ENCODE measurements around the gene TMEM238L.

Gene TMEM238L

DNA sequence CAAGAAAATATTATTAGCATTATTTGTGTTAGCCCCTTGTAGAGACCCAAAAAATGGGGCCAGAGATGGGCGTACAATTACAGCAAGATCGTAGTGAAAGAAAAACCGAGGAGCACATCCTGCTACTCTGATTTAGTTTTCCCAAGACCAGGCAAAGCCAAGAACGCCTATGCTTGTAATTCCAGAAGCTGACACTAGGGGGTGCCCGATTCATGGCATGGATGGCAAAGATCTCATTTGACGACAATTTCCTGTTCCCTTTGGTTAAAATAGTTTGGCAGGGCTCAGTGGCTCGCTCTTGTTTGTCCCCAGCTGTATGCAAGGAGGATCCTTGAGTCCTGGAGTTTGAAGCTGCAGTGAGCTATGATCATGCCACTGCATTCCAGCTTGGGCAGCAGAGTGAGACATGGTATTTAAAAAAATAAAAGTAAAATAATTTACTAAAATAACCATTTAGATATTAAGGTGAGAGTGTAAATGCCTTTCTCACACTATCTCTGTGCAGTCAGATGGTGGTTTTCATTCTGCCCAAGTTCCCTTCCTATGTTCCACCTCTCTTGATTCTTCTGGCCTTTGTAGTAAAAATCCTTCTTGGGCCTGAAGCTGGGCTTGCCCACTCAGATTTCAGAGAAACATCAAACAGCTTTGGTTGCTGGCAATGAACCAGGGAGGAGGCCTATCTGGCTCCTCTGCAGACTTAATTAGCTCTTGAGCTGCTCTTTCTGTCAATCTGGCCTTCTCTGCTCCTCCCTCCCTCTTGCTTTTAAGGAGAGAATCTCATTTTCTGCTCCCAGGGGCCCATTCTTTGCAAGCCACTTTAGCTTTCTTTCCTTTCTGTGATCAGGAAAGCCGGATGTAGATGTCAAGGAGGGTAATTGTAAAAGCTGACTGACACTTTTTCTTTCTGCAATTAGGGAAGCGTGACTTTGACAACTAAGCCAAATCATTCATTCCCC lies 31.2 kb downstream of the TMEM238L start:
- peak in 1 of 4 experiments; percentile 4 for DNase-seq

DNA sequence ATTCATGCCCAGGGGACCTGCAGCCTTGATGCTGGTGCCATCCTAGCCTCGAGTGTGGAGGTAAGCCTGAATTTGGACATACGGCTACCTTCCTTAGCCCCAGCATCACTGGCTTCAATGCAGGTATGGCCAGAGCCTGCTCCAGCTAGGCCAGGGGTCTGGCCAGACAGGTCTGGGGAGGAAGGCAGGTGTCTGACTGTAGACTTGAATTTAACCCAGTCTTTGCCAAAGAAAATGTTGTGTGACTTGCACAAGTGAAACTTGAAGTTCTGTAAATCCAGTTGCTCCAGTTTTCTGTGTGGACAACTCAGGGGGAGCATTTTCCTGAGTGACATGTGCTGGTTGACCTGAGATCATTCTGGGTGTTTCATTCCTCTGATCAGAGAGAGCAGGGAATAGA lies 32.8 kb downstream of the TMEM238L start:
- no peak for DNase-seq

DNA sequence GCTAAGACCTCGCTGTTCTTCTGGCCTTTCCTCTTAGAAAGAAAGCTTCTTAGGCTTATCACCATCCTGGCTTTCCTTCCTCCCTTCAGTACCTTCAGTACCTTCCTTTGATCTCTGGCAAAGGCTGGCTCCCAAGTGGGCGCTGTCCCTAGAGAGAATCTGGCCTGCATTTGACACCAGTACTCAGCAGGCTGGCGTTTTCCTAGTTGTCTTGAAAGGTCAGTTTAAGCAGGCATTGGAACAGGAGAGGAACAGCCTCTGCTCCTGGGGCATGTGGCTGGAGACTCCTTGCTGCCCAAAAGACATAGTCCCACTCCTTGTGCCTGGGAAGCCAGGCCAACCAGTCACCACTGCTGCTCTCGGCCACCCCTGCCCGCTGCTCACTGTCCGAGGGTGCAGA lies 34.1 kb downstream of the TMEM238L start:
- no peak for DNase-seq

DNA sequence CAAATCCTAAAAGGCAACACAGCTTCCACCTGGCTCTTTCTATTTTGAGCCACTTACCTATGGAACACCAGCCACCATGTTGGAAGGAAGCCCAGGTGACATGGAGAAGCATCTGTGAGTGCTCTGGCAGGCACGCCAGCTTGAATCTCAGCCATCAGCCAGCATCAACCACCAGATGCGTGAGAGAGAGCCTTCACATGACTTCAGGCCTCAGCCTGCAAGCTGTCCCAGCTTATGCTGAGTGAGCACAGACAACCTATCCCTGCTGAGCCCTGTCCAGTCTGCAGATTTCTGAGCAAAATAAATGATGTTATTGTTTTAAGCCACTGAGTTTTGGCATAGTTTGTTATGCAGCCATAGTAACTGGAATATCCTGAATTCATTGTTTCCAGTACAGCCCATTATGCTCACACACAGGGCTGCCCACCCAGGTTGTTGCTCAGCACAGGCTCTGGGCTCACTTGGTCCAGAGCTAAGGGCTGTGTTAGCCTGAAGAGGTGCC lies 35.1 kb downstream of the TMEM238L start:
- DNase-seq: no peak

DNA sequence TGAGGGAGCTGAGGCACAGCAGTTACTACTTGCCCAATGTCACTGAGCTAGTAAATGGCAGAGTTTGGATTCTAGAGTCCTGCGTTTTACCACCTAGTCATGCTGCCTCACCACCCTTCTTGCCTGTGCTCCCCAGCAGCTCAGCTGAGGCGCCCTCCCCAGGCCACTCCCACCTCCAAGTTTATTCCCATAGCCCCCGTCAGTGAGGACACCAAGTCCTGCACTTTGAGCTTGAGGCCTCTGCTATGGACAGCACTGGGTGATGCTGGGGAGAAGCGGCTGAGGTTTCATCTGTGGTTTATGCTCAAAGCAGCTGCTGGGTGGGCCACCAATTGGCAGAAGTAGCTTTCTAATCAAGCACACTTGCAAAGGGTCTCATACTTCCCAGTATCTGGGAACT lies 36.7 kb downstream of the TMEM238L start:
- no peak for DNase-seq

DNA sequence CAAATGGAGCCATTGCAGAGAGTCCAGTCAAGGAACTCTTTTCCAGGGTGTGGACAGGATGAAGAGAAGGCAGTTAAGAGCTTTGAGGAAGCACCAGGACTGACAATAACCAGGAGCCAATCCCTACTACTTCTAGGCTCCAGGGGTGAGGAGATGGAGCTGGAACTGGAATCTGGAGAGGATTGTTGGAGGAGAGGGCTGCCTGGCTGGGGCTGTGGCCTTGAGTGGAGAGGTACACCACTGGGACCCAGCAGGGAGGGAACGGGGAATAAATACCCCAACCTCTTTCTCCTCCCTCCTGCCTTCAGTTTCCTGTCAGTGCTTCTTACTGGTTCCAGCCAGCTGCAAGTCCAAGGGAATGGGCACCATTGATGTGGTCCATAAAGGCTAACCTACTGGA lies 41.9 kb downstream of the TMEM238L start:
- DNase-seq: no peak

DNA sequence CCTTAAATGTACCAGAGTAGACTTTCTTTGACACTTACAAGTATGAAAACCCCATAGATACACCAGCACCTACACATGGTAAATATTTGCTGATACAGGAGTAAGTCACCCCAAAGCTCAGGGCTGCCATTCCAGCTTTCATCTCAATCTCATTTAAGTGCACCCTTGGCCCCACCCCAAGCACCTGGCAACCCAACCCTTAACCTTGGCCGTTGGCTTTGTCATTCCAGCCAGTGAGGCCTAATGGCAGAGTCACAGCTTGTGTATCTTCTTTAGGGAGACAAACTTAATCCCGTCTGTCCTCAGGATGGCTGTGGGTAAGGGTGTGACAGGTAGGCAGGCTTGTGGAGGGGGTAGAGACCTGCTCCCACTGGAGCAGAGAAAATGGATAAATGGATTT lies 42.6 kb downstream of the TMEM238L start:
- no peak for DNase-seq

DNA sequence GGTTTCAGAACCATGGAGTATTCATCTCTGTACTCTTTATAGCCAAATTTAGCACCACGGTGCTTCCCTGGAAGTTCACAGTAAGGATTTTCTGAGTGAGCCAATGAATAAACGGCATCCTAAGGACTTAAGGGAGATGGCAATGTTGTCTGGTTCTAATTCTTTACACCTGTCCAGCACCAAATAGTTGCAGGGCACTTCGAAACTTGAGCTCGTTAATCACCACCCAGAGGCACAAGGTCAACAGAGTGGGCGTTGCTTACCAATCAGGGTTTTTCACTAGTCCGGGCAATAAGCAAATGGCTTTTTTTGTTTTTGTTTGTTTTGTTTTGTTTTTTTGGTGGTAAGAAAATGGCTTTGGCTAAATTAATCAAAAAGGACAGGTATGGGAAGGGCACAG lies 45.8 kb downstream of the TMEM238L start:
- DNase-seq: no peak

DNA sequence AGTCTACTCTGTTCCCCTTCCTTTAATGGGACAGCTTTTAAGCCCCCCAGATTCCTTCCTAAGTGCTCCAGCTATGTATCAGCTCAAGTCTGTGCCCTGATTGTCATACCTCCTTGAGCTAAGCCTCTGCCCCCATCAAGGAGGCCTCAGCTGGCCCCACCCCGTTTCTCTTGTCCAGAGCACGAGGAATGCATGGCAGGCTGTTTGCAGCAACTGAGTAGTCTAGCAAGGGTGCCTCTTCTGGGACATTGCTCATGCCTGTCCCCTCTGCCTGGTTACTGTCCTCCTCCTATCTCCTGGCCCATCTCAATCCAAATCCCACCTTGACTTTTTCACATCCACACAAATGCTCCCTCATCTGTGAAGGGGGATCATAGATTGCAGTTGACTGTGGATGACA lies 46.3 kb downstream of the TMEM238L start:
- no peak for DNase-seq

DNA sequence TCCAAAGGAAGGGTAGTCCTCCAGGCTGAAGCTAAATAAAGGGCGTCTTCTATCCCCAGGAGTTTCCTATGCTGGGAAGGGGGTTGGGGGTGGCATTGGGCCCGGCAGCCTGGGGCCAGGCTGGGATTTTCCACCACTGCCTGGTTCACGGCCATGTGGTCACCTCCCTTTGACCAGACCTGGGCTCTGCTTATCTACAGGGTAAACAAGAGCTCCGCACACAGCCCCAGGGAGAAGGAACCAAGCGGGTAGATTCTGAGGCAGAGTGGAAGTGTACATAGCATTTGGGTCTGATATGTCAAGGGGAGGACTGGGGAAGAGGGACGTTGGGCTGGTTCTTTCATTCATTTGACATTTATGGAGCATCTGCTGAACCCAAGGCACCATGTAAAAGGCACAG lies 46.8 kb downstream of the TMEM238L start:
- DNase-seq: no peak

DNA sequence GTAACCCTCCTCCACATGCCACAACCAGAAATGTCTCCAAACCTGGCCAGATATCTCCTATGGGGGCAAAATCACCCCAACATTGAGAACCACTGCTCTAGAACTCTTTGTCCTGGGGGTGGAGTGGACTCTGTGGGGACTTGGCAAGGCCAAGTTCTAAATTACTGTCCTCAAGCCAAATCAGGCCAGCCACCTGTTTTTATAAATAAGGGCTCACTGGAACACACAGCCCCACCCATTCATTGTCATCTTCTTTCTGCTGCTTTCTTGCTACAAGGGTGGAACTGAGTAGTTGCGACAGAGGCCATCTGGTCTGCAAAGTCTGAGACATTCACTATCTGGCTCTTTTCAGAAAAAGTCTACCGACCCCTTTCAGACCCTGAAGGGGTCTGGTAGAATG lies 47.3 kb downstream of the TMEM238L start:
- DNase-seq: no peak

DNA sequence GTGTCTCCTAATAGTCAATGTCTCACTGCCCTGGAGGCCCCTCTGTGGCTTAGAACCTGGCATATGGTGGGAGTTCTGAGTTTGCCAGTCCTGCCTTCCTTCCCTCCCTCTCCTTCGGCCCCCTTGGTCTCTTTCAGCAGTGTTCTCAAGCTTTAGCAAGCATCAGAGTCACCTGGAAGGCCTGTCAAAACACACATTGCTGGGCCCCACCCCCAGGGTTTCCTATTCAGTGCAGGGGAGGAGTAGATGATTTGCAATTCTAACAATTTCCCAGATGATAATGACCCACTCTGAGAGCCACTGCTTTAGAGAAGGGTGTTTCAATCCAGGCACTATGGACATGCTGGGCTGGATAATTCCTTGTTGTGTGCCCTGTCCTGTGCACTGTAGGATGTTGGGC lies 47.7 kb downstream of the TMEM238L start:
- DNase-seq: no peak

DNA sequence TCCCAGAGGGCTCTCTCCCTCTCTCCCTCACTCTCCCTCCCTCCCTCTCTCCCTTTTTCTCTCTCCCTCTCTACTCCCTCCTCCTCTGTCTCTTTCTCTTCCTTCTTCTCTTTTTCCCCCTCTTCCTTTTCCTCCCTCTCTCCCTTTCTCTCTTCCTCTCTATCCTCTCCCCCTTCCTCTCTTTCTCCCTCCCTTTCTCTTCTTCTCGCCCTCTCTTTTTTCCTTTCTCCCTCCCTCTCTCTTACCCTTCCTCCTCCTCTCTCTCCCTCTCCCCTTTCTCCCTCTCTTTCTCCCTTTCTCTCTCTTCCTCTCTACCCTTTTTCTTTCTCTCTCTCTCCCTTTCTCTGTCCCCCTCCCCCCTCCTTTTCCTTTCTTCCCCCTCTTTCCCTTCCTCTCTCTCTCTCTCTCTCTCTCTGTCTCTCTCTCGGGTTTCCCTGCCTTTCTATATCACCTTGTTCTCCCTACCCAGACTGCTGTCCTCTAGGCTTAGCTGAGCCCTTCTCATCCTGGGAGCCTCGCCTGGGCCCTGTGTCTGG lies 48.2 kb downstream of the TMEM238L start:
- no peak for DNase-seq

DNA sequence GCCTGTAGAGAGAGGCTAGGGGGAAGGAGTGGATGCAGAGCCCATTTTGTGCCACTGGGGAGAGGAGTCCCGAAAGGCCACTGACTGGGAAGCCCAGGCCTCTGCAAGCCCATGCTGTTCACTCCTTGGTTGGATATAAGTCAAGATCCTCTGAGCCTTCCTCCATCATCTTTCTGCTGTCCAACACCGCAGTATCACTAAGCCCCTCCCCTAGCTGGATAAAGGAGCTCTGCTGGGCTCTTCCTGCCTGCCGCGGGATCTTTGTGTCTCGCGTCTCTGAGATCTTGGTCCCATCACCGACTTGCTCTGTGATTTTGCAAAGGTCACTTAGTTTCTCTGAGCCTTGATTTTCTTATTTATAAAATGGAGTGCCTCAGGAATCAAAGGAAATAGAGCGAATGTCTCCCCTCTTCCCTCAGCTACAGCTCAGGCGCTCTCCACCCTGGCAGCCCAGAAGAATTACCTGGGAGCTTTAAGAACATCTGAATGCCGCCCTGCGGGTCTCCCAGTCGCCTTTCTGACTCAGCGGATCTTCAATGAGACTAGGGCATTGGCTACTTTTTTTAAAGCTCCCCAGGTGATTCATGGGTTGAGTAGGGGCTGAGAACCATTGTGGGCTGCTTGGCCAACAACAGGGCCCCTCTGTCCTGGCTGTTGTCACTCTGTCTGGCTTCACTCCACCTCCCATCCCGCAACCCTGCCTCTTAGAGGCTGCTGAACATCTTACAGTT lies 48.9 kb downstream of the TMEM238L start:
- DNase-seq: no peak

DNA sequence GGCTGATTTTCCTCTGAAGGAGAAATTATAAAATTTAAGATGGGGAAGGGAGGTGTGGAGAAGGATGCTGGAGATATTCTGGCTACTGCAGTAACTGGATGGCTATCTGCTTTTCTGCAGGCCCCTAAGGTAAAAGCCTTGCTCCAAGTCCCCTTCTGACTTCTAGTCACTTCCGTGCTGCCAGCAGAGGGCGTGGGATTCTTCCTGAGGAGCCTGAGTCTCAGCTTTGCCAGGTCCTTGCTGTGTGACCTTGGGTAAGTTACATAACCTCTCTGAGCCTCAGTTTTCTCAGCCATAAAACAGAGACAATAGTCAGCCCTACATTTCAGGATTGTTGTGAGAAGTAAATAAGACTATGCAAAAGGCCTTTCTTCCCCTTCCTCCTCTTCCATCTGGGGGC lies 49.8 kb downstream of the TMEM238L start:
- DNase-seq: no peak

DNA sequence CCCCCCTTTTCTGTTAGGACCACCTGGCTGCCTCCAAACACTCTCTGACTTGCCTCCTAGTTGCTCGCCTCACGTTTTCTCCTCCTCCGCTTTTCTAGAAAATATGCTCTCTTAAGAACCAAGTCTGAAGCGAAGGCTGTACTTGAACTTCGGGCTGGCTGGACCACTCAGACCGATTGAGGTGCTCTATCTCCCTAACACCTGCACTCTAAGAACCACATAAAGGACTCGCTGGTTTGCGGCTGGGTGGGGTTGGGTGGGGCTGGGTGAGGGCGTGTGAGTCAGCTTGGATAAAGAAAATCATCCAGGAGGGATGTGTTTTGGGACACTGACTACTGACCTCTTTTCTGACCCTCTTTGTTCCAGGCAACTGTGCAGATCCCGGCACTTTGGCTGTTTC lies 51.2 kb downstream of the TMEM238L start:
- DNase-seq: no peak

DNA sequence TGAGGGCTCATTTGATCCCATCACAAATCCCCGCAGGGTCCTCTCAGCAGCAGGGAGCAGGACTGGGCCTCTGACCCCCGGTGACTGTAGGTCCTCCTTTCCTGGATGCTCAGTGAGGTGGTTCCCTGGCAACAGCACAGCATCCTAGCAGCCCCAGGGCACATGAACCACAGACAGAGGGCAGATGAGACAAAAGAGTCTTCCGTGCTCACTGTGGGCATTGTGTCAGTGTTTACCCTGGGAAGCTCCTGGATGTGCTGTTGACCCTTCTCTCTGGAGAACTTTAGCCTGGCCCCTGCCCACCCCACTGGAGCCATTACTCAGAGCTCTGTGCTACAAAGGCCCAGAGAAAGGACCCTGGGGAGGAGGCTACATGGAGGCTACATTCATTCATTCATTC lies 52.3 kb downstream of the TMEM238L start:
- no peak for DNase-seq

DNA sequence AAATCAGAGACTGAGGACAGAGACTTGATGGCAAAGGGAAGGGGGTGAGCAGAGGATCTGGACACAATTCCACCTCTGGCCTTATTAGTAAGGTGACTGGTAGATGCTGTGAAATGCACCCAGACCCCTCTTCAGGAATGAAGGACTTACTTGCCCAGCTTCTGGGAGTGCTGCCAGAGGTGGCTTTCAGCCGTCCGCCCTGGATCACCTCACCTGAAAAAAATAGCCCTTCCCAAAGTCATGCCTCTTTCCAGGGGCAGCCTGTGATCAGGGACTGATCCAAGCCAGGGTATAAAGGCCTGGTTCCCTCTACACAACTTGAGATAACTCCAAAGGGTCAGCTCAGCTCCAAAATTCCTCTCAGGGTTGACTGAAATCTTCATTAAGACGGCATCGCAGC lies 53.7 kb downstream of the TMEM238L start:
- no peak for DNase-seq

DNA sequence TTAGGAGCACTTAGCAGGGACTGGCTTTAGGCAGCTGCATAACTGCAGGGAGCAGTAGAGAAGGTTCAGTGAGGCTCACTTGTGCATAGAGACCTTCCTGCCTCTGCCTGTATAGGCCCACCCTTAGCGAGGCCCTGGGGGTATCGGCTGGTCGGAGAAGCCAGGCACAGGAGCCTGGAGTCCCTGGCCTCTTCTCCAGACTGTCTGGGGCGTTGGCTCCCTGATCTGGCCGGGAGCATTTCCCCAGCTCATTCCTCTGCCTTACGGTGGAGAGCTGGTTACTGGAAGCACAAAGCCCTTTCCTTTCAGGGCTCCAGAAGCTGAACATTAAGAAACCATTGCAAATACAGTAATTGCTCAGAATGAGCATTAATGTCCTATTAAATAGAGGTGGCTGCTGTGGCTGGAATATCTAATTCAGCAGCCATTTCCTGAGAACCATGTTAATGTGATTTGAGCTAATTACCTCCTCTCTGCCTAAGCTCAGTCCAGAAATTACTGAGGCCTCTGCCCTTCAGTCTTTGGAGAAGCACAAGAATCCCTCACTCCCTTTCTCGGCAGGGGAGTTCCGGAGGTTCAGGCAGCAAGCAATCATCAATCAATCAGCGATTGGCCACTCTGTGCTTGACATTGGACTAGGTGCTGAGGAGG lies 55.2 kb downstream of the TMEM238L start:
- DNase-seq: no peak

DNA sequence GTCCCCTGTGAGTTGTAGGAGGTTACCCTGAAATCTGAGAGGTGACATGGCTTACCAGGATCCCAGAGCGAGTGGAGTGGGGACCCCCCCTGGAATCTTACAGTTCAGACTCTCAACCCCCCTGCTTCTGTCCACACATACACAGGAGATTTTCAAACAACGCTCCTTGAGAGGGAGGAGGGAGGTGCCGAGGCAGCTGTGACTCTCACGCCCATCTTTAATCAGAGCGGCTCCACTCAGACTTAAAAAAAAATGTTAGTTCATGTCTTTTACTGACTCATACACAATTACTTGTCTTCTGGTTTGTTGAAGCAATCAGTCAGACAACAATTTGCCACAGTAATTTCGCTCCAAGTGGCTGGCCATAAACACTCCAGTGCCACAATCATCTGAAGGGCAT lies 58.7 kb downstream of the TMEM238L start:
- no peak for DNase-seq

All from activated CD4-positive, CD25-positive, alpha-beta regulatory T cell (primary cell).